OCI-LY7 (cell line): ENCODE measurements around the gene SARS2.

ENCODE experiments used
- EZH2phosphoT487 ChIP-seq: fragments of 200-600 bp; sonication (generic); IDR thresholded peaks from 2 replicates; pipeline ENCODE4 v1.6.1; 2018; ENCODE audit warnings: low read depth, borderline replicate concordance, mild to moderate bottlenecking, mixed run types, antibody characterized with exemption, low read length, moderate library complexity, mixed read lengths
- TF ChIP-seq, protein P1 (sequence below): fragments of 200-600 bp; sonication (generic); conservative IDR thresholded peaks from 2 replicates; pipeline ENCODE4 v1.5.1; 2014; ENCODE audit warnings: mild to moderate bottlenecking, antibody characterized with exemption, low read length, moderate library complexity, mixed read lengths

DNA sequence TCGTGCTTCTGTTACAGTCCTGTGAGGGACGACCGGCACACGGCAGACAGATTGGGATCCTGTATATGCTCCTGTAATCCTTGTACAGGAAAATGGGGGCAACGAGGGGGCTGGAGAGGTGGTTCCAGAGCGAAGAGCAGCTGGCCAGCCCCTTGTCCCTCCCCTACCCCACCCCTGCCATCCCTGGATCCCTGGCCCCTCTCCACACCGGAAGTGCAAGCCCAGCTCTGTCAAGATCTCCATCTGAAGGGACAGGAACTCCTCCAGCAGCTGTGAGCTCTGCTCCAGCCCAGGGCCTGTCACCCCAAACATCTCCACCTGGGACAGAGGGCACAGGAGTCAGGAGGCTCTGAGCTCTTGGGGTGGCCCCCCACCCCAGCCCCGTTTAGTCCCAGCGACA is 13.0 kb downstream of the SARS2 start:
- TF ChIP-seq, protein P1, sequence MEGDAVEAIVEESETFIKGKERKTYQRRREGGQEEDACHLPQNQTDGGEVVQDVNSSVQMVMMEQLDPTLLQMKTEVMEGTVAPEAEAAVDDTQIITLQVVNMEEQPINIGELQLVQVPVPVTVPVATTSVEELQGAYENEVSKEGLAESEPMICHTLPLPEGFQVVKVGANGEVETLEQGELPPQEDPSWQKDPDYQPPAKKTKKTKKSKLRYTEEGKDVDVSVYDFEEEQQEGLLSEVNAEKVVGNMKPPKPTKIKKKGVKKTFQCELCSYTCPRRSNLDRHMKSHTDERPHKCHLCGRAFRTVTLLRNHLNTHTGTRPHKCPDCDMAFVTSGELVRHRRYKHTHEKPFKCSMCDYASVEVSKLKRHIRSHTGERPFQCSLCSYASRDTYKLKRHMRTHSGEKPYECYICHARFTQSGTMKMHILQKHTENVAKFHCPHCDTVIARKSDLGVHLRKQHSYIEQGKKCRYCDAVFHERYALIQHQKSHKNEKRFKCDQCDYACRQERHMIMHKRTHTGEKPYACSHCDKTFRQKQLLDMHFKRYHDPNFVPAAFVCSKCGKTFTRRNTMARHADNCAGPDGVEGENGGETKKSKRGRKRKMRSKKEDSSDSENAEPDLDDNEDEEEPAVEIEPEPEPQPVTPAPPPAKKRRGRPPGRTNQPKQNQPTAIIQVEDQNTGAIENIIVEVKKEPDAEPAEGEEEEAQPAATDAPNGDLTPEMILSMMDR: no peak
- TF ChIP-seq EZH2phosphoT487: no peak
